C4-2B (cell line): ENCODE measurements around the gene REN.

Experiments used
- CTCF ChIP-seq: fragments of 450-650 bp; conservative IDR thresholded peaks from 2 replicates; pipeline ENCODE4 v1.5.1; 2017; ENCODE audit warnings: mild to moderate bottlenecking
- ZFX ChIP-seq: fragments of 450-650 bp; IDR thresholded peaks from 2 replicates; pipeline ENCODE4 v1.6.1; 2017

GRCh38 chr1:204192046-204192445 is 25.9 kb upstream of the REN start:
- TF ChIP-seq CTCF, result no peak
- no peak for TF ChIP-seq ZFX
